DOHH2 (cell line): ENCODE results near the gene OAS2.

Source experiments
- EZH2phosphoT487 ChIP-seq: fragments of 200-600 bp; sonication (generic); IDR thresholded peaks from 2 replicates; pipeline ENCODE4 v1.6.1; 2017; ENCODE audit warnings: borderline replicate concordance, mild to moderate bottlenecking, antibody characterized with exemption, low read length, moderate library complexity, mixed read lengths
- TF ChIP-seq, protein P1 (sequence below): fragments of 200-600 bp; sonication (generic); IDR thresholded peaks from one replicate; pipeline ENCODE4 v1.5.1; 2014; ENCODE audit warnings: antibody characterized with exemption, mild to moderate bottlenecking, low read depth, low read length; ENCODE audit not compliant: poor library complexity, severe bottlenecking

DNA sequence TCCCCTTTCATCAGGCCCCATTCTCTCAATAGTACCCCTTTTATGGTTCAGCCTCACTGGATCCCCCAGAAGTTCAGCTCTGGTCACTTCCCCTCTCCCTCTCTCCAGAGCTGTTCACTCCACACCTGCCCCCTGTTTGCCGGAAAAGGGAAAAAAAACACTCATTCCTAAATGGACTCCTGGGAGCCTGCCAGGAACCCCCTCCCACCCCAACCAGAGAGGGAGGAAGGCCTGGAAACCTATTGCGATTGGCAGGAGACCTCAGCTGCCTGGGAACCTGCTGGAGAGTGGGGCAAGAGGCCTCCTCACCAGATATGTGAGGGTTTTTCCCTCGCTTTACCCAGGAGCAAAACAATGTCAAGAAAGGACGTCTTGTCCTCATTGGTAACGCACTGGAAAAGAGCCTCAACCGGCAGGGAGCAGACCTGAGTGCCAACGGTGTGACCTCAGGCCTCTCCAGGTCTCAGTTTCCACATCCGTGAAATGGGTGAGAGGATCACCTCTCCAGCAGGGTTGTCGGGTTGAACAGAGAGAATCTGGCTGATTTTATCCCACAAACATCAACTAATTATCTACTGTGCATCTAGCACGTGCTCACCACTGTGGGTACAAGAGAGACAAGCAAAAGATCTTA lies 82.9 kb downstream of the OAS2 start:
- TF ChIP-seq, protein P1, sequence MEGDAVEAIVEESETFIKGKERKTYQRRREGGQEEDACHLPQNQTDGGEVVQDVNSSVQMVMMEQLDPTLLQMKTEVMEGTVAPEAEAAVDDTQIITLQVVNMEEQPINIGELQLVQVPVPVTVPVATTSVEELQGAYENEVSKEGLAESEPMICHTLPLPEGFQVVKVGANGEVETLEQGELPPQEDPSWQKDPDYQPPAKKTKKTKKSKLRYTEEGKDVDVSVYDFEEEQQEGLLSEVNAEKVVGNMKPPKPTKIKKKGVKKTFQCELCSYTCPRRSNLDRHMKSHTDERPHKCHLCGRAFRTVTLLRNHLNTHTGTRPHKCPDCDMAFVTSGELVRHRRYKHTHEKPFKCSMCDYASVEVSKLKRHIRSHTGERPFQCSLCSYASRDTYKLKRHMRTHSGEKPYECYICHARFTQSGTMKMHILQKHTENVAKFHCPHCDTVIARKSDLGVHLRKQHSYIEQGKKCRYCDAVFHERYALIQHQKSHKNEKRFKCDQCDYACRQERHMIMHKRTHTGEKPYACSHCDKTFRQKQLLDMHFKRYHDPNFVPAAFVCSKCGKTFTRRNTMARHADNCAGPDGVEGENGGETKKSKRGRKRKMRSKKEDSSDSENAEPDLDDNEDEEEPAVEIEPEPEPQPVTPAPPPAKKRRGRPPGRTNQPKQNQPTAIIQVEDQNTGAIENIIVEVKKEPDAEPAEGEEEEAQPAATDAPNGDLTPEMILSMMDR = no peak
- no peak for TF ChIP-seq EZH2phosphoT487
